ENCODE data around the gene ALOX12.

Gene ALOX12

DNA sequence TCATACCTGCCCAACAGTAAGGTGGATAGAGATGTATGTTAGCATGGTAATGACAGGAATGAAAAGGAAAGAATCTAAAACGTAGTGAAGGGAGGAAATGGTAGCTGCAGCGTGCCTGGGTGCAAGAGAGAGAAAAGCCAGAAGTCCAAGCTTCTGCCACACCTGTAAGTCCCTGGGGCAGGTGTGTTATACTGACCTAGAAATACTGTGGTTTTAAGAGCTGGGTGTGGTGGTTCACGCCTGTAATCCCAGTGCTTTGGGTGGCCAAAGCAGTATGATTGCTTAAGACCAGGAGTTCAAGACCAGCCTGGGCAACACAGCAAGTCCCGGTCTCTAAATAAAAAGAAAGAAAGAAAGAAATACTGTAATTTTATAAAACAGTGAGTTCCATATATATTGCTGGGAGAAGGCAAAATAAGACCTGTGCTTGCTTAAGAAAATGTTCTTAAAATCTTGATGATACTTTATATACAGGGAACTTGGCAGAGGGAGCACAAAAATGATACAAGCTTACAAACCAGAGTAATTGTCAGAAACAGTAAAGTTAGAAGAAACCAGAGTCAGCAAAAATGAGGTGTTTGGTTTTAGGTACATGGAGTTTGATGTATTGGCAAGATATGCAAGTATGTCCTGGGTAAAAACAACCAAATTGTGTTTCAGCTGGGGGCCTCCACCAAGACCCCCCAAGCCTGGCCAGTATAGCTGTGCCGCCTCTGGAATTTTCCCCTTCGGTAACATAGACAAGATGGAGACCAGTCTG, 6.6 kb downstream of the ALOX12 start:
- DNase-seq (ENCODE audit: low spot score) = no peak

GRCh38 chr17:7003745-7004144, 7.9 kb downstream of the ALOX12 start:
- no peak for DNase-seq (ENCODE audit: low spot score)

DNA sequence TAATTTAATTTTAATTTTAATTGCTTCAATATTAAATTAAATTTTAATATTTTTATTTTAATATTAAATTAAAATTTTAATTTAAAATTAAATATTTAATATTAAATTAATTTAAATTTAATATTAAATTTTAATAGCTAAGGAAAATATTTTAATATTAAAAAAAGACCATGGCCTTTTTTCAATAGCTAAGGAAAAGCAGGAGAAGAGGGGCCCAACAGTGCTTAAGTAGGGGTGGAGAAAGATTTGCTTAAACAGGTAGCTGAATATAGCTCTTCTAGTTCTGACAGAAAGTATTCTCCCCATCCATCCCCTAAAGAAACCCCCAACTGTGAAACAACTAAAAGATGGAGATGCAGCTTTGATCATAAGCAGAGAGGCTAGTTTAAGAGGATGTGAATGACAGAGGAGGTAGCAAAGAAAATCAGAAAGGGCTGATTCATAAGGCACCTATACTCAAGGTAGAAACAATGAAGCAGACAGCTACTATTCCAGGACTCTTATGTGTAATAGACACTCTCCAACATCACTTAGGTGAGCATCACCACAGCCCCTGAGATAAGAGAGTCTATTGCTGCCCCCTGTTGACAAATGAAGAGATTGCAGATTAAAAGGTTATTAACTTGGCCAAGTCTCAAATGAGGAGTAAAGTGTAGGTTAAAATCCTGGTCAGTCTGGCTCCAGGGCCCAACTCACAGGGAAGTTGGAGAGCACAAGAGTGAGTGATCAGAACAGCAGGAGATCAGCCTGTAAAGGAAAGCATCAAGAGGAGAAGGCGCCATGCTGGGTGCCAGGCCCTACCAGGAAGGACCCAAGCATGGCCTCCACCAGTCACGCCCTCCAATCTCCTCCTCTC, 8.8 kb downstream of the ALOX12 start:
- peak; percentile 80 for DNase-seq (ENCODE audit: low spot score)

GRCh38 chr17:7005716-7006115, 9.9 kb downstream of the ALOX12 start:
- no peak for DNase-seq (ENCODE audit: low spot score)

DNA sequence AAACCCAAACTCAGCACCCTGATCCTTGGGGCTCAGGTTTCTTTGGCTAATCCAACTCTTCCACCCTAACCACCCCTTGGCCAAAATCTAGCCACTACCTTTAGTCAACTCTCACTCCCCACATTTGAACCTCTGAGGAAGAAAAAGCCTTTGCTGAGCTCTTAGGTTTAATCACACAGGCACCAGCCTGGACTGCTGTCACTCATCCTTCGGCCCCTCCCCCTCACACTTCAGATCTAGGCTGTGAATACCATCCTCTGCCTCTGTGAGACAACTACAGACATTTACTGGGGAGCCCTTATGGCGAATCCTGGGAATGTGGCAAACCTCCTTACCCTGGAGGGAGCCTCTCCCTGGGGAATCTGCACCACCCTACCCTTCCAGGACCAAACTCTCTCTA, 11.3 kb downstream of the ALOX12 start:
- DNase-seq (ENCODE audit: low spot score) = no peak

DNA sequence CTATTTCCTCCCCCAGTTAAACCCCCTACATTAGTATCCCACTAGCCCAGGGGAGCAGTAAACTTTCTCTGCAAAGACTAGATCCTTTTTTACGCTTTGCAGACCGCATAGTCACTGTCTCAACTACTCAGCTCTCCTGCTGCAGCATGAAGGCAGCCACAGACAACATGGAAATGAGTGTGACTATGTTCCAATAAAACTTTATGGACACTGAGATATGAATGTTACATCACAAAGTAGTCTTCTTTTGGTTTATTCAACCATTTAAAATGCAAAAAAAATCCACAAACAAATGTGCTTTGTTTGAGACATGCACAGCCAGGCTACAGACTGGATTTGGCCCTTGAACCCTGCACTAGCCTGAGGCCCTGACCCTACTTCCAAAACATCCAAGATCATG, 14.7 kb downstream of the ALOX12 start:
- no peak for DNase-seq (ENCODE audit: low spot score)

GRCh38 chr17:7011415-7011814, 15.6 kb downstream of the ALOX12 start:
- no peak for DNase-seq (ENCODE audit: low spot score)

DNA sequence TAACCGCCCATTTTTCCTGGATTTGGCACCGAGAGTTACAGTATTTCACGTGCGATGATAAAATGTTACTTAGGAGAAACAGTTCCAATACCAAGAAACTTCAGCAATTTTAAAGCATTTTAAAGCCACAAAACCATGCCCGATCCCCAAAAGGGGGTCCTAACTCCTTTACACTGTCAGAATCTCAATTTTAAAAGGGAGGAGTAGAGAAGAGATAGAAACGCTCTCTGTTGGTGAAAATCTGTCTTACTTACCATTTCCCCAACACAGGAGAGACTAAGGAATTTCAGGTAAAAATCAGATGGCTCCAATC, 16.0 kb downstream of the ALOX12 start:
- no peak for DNase-seq (ENCODE audit: low spot score)

GRCh38 chr17:7014261-7014994, 18.6 kb downstream of the ALOX12 start:
- peak; percentile 97 for DNase-seq (ENCODE audit: low spot score)

DNA sequence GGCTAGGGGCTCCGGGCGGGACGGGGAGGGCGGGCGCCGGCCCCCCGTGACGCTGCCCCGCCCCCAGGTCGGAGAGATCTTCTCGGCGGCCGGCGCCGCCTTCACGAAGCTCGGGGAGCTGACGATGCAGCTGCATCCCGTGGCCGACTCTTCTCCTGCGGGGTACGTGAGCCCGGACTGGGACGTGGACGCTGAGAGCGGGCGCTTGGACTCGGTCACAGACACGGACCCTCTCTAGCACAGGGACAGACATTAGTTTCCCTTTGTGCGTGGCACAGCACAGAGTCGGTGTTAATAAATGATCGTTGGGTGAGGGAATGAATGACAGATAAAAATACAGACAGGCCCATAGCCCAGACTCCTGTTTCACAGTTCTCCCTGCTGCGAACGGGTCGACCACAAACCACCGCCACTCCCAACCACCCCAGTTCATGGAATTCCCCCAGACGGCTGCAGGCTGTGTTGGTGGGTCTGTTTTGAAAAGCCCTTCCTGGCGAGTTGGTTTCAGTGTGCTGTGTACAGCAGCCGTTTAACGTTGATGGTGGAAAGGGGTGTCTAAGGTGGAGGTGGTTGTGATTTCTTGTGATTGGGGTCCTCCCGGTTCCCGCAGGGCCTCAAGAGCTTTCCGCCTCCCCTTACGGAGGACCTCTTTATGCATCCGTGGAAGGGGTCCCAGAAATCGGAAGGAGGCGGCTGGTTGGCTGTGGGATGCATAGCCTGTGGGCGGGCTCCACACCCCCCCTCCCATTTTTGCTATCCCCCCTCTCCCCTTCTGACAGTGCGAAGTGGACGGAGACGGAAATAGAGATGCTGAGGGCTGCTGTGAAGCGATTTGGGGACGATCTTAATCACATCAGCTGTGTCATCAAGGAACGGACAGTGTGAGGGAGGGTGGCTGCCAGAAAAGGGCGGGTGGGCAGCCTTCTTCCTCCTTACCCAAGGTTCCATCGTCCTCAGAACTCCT, 19.4 kb downstream of the ALOX12 start:
- DNase-seq (ENCODE audit: low spot score) = no peak

DNA sequence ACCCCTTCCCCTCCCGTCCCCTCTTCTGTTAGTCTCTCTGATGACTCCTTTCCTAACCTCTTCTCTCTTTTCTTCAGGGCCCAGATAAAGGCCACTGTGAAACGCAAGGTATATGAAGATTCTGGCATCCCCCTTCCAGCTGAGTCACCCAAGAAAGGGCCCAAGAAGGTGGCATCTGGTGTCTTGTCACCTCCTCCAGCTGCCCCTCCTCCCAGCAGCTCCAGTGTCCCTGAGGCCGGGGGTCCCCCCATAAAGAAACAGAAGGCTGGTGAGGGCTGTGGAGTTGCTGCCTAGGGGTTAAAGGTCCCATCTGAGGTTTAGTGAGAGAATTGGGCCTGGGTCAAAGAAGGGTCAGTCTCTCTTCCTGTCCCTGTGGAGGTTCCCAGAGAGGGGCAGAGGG, 20.6 kb downstream of the ALOX12 start:
- DNase-seq (ENCODE audit: low spot score) = no peak

DNA sequence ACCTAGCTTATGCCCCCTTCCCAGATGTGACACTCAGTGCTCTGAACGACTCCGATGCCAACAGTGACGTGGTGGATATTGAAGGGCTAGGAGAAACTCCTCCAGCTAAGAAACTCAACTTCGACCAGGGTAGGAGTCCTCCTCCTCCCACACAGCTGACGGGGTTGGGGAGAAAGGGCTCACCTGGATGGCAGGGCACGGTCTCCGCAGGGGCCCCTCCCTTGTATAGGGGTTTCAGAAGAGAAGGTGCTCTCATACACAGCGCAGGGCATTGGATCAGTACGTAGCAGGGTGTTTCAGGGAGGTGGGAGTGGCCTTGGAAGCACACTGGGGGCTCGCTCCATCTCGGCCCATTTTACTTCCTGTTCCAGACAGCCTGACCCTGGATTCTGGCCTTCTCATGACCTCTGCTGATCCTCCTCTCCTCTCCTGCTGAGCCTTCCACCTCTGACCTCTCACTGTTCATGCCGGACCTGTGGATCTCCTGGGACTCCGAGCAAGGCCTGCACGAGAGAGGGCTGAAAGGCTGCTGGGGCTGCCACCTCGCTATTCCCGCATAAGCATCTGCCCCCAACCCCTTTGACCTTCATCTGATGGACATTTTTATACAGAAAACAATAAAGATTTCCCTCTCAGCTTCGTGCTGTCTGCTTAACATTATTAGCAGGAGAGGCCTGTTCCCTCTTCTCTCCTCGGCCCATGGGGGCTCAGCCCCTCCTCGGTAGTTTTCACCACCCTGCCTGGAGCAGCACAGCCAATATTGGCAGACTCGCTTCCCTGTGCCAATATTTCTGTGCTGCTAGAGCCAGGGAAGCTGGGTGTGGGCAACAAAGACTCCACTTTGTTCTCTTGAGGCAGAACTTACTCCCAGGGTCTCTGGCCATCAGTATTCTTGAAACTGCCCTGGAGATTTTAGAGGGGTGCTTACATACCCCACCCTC, 21.3 kb downstream of the ALOX12 start:
- no peak for DNase-seq (ENCODE audit: low spot score)

- no peak for DNase-seq (ENCODE audit: low spot score)
These were observed 22.0 kb downstream of the ALOX12 start for GRCh38 chr17:7017827-7018200.

GRCh38 chr17:7018331-7018964, 22.6 kb downstream of the ALOX12 start:
- no peak for DNase-seq (ENCODE audit: low spot score)

DNA sequence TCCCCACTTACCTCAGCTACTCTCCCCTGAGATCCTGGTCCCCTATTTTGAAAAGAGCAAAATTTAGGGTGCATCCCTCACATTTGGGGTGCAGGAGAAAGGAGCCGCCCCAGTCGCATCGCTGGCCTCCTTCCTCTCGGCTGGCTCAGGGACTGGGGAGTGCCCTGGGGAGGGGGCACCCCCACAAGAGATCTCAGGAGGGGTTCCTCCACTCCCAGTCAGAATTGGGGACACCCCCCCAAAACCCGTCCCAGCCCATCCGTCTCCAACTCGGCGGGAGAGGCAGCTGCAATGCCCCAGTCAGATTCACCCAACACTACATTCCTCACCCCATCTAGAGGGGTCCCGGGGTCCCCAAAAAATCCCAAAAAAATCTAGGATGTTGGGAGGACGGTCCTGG, 23.5 kb downstream of the ALOX12 start:
- no peak for DNase-seq (ENCODE audit: low spot score)

- peak; percentile 77 for DNase-seq (ENCODE audit: low spot score)
These were observed 24.1 kb downstream of the ALOX12 start for GRCh38 chr17:7019839-7020519.

GRCh38 chr17:7020894-7021664, 25.2 kb downstream of the ALOX12 start:
- no peak for DNase-seq (ENCODE audit: low spot score)

Measured in SK-N-DZ (cell line).